ENCODE results near the gene TMEM273. TPM values are rescaled to one million over a fixed set of nuclear protein-coding genes. Genes with fewer than 3 reads are reported as not detected.

TMEM273 gene
- total and polyA plus RNA-seq, 10 of the 15 experiments (the other 5 are each of a cell fraction or from before 2014, with no cell fraction given) = 10.3 to 46.3 (median 26.4) TPM

- ChIA-PET CTCF (interaction anchor here (1.0 to 1.3 kb wide), 2 partner anchors 14 to 308 kb away, joined by 3 read pairs; no protein-coding TSS in a partner anchor), SMC1A (ENCODE audit: uncharacterized antibody, unreplicated experiment) (interaction anchor here (1.5 kb wide), 1 partner anchor 9 kb away, joined by 3 read pairs; no protein-coding TSS in a partner anchor), POLR2A (no interaction called here), RAD21 (ENCODE audit: unreplicated experiment) (interaction anchor here (1.1 kb wide), 1 partner anchor 205 kb away, joined by 3 read pairs; no protein-coding TSS in a partner anchor)
- intact Hi-C loops (cut with micrococcal nuclease; ENCODE audit: unreplicated experiment) (no loop called here), in situ Hi-C loops (cut with MboI) (no loop called here)
- 0% methylated on average over 1 of the region's 1 CpG for WGBS (ENCODE audit: insufficient coverage, insufficient replicate concordance, low lambda C conversion rate, missing lambda C conversion rate)
- no peaks in the 10 kb centered on the region for H3K79me2 ChIP-seq (ENCODE audit: control insufficient read depth, insufficient read depth, low read length)
- H3K9me3 ChIP-seq (replicated peaks; ENCODE audit: control insufficient read depth, insufficient read depth, low read length) = no peaks in the 10 kb centered on the region
- FAIRE-seq (no peak), ATAC-seq (no peak), DNase-seq (ENCODE audit: low read depth, low spot score) (no peak)
- H3K4me2 ChIP-seq (ENCODE audit: control insufficient read depth, insufficient read depth) = no peak overlapping the region
- no peaks in the 10 kb centered on the region for H3K4me1 ChIP-seq (ENCODE audit: control insufficient read depth, insufficient read depth, low read length)
- H3K36me3 ChIP-seq (ENCODE audit: control insufficient read depth in 2 of 2, insufficient read depth in 2 of 2, low read length in 1 of 2) = no peaks in the 10 kb centered on the region
- no peak for TF ChIP-seq JUNB (IDR thresholded peaks at IDR 0.05)
- TF ChIP-seq SUZ12 (IDR thresholded peaks at IDR 0.05; ENCODE audit: unreplicated experiment) = no peak
- no peak for TF ChIP-seq SKIL (IDR thresholded peaks at IDR 0.05; ENCODE audit: low read depth, poor library complexity, severe bottlenecking)
- TF ChIP-seq ZBTB33 (IDR thresholded peaks at IDR 0.05) = no peak
- TF ChIP-seq HDGF (IDR thresholded peaks at IDR 0.05) = no peak
- TF ChIP-seq CHD4 (IDR thresholded peaks at IDR 0.05) = no peak
- no peak for TF ChIP-seq BCLAF1 (IDR thresholded peaks at IDR 0.05)
- no TSS peak for BruUV-seq (replicated peaks)
- no peaks in the 10 kb centered on the region for H4K20me1 ChIP-seq (ENCODE audit: control insufficient read depth, insufficient read depth)
- peaks cover 0 to 2% of the 10 kb centered on the region in 2 experiments; a peak in 1 of 4 replicates for H3K27me3 ChIP-seq (replicated peaks in 1 of 2; ENCODE audit: control insufficient read depth in 2 of 2, insufficient read depth in 2 of 2, low read length in 1 of 2)
- no peak overlapping the region for H3K27ac ChIP-seq (ENCODE audit: control insufficient read depth, insufficient read depth)
- no peak overlapping the region for H3K4me3 ChIP-seq
- no peak overlapping the region for H3K9ac ChIP-seq (ENCODE audit: control insufficient read depth, insufficient read depth, low read length)
- H2AFZ ChIP-seq (ENCODE audit: control insufficient read depth, low read depth, low read length) = no peak overlapping the region
Measured at GRCh38 chr10:49204119-49204518, 15.9 kb upstream of the TMEM273 start.

Data from GM12878 (cell line).